Glutamatergic neuron (in vitro differentiated cells): ENCODE data around the gene MAGI3. TPM values are rescaled to one million over a fixed set of nuclear protein-coding genes. Genes with fewer than 3 reads are reported as not detected.
"Not testable (repeated sequence)": the region's sequence is repeated elsewhere in the genome, so short reads cannot be mapped to it uniquely, and the experiment has no call there.

Source experiments
- DNase-seq: peaks from one replicate; pipeline ENCODE4 v3.0.0; 2022
- H3K27ac Mint-ChIP-seq: one replicate; pipeline ENCODE4 v1.8.0; 2020; ENCODE audit warnings: mild to moderate bottlenecking, mixed read lengths, inconsistent platforms; ENCODE audit not compliant: unreplicated experiment
- H3K27me3 Mint-ChIP-seq: one replicate; pipeline ENCODE4 v1.8.0; 2020; ENCODE audit warnings: mild to moderate bottlenecking, moderate library complexity, mixed read lengths, inconsistent platforms; ENCODE audit not compliant: unreplicated experiment
- H3K36me3 Mint-ChIP-seq: one replicate; pipeline ENCODE4 v1.8.0; 2020; ENCODE audit warnings: mild to moderate bottlenecking, mixed read lengths, inconsistent platforms; ENCODE audit not compliant: unreplicated experiment
- H3K4me1 Mint-ChIP-seq: one replicate; pipeline ENCODE4 v1.8.0; 2020; ENCODE audit warnings: mild to moderate bottlenecking, low read depth, mixed read lengths, inconsistent platforms; ENCODE audit not compliant: unreplicated experiment
- H3K4me3 Mint-ChIP-seq: one replicate; pipeline ENCODE4 v1.8.0; 2020; ENCODE audit warnings: mild to moderate bottlenecking, mixed read lengths, inconsistent platforms; ENCODE audit not compliant: unreplicated experiment
- H3K9me3 Mint-ChIP-seq: one replicate; pipeline ENCODE4 v1.8.0; 2020; ENCODE audit warnings: mild to moderate bottlenecking, moderate library complexity, mixed read lengths, inconsistent platforms; ENCODE audit not compliant: unreplicated experiment
- total RNA-seq: library from RNA; stranded (reverse); fragmentation: NEBNext Ultra II Directional; extraction: Animal tissue kit (Norgen Biotek cat#: 25700); gene quantifications from one replicate; pipeline ENCODE4 v1.2.1, GENCODE V29; 2021; ENCODE audit not compliant: unreplicated experiment
- TF ChIP-seq, protein P1 (sequence below): fragments of 200-600 bp; sonication (generic); IDR thresholded peaks from one replicate; pipeline ENCODE4 v1.5.0; 2021; ENCODE audit not compliant: partially characterized antibody, unreplicated experiment

The MAGI3 gene
- total RNA-seq, 1 donor from 2014 or later, result 26.3 TPM

DNA sequence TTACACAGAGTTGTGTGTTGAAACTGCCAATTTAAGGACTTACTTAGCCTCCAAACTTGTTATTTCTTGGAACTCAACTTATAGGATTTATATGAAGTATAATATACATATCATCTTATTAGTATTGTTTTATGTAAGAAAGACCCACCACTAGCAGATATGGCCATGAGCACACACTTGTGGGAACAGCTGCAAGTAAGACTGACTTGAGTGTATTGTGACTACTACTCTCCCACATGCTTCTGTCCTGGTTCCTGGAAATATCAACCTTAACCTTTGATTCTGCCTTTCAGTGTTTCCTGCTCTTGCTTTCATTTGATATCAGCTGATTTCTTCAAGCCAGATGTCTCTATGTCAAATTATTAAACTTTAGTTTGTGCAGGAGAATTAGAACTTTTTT, 175.3 kb downstream of the MAGI3 start:
- Mint-ChIP-seq H3K4me3 (no peak overlapping the region), H3K36me3 (no peaks in the 10 kb centered on the region), H3K27me3 (no peaks in the 10 kb centered on the region), H3K4me1 (no peaks in the 10 kb centered on the region), H3K9me3 (peaks cover 1% of the 10 kb centered on the region), H3K27ac (no peak overlapping the region)
- DNase-seq, result no peak
- TF ChIP-seq, protein P1, sequence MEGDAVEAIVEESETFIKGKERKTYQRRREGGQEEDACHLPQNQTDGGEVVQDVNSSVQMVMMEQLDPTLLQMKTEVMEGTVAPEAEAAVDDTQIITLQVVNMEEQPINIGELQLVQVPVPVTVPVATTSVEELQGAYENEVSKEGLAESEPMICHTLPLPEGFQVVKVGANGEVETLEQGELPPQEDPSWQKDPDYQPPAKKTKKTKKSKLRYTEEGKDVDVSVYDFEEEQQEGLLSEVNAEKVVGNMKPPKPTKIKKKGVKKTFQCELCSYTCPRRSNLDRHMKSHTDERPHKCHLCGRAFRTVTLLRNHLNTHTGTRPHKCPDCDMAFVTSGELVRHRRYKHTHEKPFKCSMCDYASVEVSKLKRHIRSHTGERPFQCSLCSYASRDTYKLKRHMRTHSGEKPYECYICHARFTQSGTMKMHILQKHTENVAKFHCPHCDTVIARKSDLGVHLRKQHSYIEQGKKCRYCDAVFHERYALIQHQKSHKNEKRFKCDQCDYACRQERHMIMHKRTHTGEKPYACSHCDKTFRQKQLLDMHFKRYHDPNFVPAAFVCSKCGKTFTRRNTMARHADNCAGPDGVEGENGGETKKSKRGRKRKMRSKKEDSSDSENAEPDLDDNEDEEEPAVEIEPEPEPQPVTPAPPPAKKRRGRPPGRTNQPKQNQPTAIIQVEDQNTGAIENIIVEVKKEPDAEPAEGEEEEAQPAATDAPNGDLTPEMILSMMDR, result no peak

DNA sequence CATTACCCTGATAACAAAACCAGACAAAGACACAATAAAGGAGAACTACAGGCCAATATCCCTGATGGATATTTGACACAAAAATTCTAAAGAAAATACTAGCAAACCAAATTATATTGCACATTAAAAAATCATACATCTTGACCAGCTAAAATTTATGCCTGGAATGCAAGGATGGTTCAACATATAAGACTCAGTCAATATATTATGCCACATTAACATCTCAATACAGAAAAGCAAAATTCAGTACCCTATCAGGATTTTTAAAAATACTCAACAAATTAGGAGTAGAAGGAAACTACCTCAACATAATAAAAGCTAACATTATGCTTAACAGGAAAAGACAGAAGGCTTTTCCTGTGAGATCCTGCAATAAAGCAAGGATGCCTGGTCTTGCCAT, 177.1 kb downstream of the MAGI3 start:
- Mint-ChIP-seq H3K36me3 (no peaks in the 10 kb centered on the region), H3K4me3 (no peak overlapping the region), H3K27ac (no peak overlapping the region), H3K4me1 (no peaks in the 10 kb centered on the region), H3K9me3 (peaks cover 1% of the 10 kb centered on the region), H3K27me3 (no peaks in the 10 kb centered on the region)
- no peak for DNase-seq
- TF ChIP-seq, protein P1, result no peak

DNA sequence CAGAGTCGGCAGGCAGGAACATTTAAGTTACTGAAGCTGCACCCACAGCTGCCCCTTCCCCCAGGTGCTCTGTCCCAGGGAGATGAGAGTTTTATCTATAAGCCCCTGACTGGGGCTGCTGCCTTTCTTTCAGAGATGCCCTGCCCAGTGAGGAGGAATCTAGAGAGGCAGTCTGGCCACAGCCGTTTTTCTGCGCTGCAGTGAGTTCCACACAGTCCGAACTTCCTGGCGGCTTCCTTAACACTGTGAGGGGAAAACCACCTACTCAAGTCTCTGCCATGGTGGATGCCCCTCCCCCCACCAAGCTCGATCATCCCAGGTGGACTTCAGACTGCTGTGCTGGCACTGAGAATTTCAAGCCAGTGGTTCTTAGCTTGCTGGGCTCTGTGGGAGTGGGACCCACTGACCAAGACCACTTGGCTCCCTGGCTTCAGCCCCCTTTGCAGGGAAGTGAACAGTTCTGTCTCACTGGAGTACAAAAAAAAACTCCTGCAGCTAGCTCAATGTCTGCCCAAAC, 185.5 kb downstream of the MAGI3 start:
- not testable (repeated sequence) for H3K4me3 Mint-ChIP-seq, H3K4me1 Mint-ChIP-seq, H3K36me3 Mint-ChIP-seq, DNase-seq, H3K9me3 Mint-ChIP-seq, H3K27ac Mint-ChIP-seq, H3K27me3 Mint-ChIP-seq

DNA sequence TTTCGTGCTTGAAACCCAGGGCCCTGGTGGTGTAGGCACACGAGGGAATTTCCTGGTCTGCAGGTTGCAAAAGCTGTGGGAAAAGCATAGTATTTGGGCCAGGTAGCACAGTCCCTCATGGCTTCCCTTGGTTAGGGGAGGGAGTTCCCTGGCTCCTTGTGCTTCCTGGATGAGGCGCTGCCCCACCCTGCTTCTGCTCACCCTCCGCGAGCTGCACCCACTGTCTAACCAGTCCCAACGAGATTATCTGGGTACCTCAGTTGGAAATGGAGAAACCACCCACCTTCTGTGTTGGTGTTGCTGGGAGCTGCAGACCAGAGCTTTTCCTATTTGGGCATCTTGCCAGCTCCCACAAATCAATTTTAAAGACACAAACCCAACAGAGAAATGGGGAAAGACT, 186.0 kb downstream of the MAGI3 start:
- no peak overlapping the region for H3K4me3 Mint-ChIP-seq
- TF ChIP-seq, protein P1, result no peak
- no peaks in the 10 kb centered on the region for H3K4me1 Mint-ChIP-seq
- no peak overlapping the region for H3K27ac Mint-ChIP-seq
- DNase-seq, result no peak
- peaks cover 4% of the 10 kb centered on the region for H3K36me3 Mint-ChIP-seq
- H3K27me3 Mint-ChIP-seq, result peaks cover 2% of the 10 kb centered on the region
- H3K9me3 Mint-ChIP-seq, result no peaks in the 10 kb centered on the region

DNA sequence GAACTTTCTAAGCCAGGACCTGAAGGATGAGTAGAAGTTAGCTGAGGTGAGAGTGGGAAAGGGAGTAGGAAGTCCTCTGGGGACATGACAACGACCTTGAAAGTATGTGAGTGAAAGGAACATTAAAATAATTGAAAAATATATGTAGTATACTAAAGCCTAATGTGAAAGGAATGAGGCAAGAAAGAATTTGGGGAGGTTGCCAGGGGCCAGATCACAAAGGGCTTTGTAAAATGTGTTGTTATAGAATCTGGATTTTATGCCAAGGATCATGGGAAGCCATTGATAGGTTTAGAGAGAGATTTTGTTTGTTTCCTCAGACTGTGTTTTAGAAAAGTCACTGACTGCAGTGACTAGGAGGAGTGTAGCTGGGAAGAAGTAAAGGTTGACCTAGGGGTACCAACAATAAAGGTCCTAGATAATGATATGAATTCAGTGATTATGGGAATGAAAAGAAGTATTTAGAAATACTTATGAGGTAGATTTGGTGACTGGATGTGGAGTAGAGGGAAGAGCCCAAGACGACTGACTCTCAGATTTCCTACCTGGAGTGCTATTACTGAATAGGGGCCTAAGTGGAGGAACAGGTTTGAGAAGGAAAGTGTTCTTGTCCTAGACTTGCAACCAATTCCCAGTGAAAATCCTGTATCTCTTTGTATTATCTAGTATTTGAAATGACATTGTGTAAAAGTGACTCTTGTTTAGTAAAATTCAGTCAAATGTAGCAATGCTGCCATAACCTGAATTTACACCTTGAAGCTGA, 189.1 kb downstream of the MAGI3 start:
- no peaks in the 10 kb centered on the region for H3K9me3 Mint-ChIP-seq

More for the DNA sequence above, 189.1 kb downstream of the MAGI3 start:
- no peak overlapping the region for H3K4me3 Mint-ChIP-seq
- TF ChIP-seq, protein P1, result no peak
- H3K4me1 Mint-ChIP-seq, result no peaks in the 10 kb centered on the region
- H3K36me3 Mint-ChIP-seq, result no peaks in the 10 kb centered on the region
- H3K27me3 Mint-ChIP-seq, result peaks cover 2% of the 10 kb centered on the region
- no peak overlapping the region for H3K27ac Mint-ChIP-seq
- no peak for DNase-seq
